Tibial nerve (tissue), 4 donors: ENCODE measurements around the gene KLHL35.

Experiments
- CTCF ChIP-seq, 5 experiments: fragments of 200-600 bp in 3 of 5; fragments of 450-650 bp in 2 of 5; sonication (generic) in 3 of 5; IDR thresholded peaks; one replicate each; pipeline ENCODE4 v1.5.1; 2016 to 2019; ENCODE audit warnings: antibody characterized with exemption in 5 of 5, mild to moderate bottlenecking in 3 of 5, moderate library complexity in 2 of 5
- EP300 ChIP-seq, 2 donors: sonication (generic); formaldehyde crosslinking; IDR thresholded peaks; one replicate each; pipeline ENCODE4 v1.6.1; 2017; ENCODE audit warnings: antibody characterized with exemption in 2 of 2, mild to moderate bottlenecking in 1 of 2
- POLR2A ChIP-seq, 2 donors: fragments of 450-650 bp; IDR thresholded peaks; one replicate each; pipeline ENCODE4 v1.6.1; 2017; ENCODE audit warnings: antibody characterized with exemption in 2 of 2, mild to moderate bottlenecking in 2 of 2, moderate library complexity in 2 of 2

GRCh38 chr11:75423721-75424120 is 9.3 kb downstream of the KLHL35 start:
- TF ChIP-seq CTCF (IDR thresholded peaks at IDR 0.05) (no peak), EP300 (IDR thresholded peaks at IDR 0.05) (no peak), POLR2A (IDR thresholded peaks at IDR 0.05) (no peak)
